ENCODE results near the gene RCCD1.
A peak's percentile ranks its signal among the peaks of the same experiment; 100 is the strongest.

Gene RCCD1

DNA sequence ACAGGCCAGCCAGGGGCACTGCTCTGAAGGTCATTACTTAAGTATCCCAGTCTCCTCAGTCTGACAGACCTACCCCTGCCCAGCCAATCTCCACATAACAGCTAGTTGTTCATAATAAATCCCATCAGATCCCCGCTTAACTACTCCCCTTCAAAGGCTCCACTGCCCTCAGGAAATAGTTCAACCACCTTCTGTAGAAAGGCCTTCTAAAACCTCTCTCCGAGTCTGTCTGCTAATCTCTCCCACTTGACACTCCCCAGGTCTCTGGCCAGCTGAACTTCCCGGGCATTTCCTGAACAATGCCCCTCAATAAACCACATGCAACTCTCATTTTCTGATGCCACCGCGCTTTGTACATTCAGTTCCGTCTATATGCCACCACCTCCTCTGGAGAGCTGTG lies 33.6 kb downstream of the RCCD1 start:
- no peak overlapping the region for H3K4me3 ChIP-seq (ENCODE audit: low read length)
- H3K9me3 ChIP-seq (ENCODE audit: control insufficient read depth, low read length) = no peaks in the 10 kb centered on the region
- peaks cover 5% of the 10 kb centered on the region for H3K4me1 ChIP-seq (ENCODE audit: control insufficient read depth, insufficient read depth, low read length)
- no peaks in the 10 kb centered on the region for H3K27me3 ChIP-seq (ENCODE audit: control insufficient read depth, insufficient read depth, low read length)
- H3K9ac ChIP-seq (ENCODE audit: low read length) = no peak overlapping the region
- no peaks in the 10 kb centered on the region for H3K36me3 ChIP-seq (ENCODE audit: control insufficient read depth, insufficient read depth, low read length)

DNA sequence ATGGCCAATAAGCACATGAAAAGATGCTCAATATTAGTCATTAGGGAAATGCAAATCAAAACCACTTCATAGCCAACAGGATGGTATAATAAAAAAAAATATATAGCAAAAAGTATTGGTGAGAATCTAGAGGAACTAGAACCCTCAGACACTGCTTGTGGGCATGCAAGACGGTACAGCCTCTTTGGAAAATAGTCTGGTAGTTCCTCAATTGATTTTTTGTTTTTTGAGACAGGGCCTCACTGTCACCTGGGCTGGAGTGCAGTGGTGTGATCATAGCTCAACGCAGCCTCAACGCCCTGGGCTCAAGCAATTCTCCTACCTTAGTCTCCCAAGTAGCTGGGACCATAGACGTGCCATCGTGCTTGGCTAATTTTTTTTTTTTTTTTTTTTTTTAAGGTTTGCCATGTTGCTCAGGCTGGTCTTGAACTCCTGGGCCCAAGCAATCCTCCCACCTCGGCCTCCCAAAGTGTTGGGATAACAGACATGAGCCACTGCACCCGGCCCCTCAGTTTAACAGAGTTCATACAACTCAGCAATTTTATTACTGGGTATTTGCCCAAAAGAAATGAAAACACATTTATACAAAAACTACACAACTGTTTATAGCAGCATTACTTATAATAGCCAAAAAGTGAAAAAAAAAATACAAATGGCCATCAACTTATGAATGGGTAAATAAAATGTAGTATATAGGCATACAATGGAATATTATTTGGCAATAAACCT lies 34.5 kb downstream of the RCCD1 start:
- H3K36me3 ChIP-seq (ENCODE audit: control insufficient read depth, insufficient read depth, low read length) = no peaks in the 10 kb centered on the region
- H3K4me3 ChIP-seq (ENCODE audit: low read length) = no peak overlapping the region

DNA sequence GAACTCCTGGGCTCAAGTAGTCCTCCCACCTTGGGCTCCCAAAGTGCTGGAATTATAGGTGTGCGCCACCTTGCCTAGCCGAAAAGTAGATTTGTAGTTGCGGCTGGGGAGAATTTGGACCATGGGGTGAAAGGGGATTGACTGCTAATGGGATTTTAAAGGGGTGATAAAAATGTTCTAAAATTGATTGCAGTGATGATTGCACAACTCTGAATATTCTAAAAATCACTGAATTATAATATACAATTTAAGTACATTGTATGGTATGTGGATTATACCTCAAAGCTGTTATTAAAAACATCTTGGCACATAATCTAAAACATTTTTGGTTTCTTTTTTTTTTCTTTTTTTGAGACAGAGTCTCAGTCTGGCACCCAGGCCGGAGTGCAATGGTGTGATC lies 35.8 kb downstream of the RCCD1 start:
- no peaks in the 10 kb centered on the region for H3K27me3 ChIP-seq (ENCODE audit: control insufficient read depth, insufficient read depth, low read length)
- H3K9me3 ChIP-seq (ENCODE audit: control insufficient read depth, low read length) = no peaks in the 10 kb centered on the region
- no peaks in the 10 kb centered on the region for H3K36me3 ChIP-seq (ENCODE audit: control insufficient read depth, insufficient read depth, low read length)
- H3K9ac ChIP-seq (ENCODE audit: low read length) = no peak overlapping the region
- H3K4me3 ChIP-seq (ENCODE audit: low read length) = no peak overlapping the region
- peaks cover 9% of the 10 kb centered on the region for H3K4me1 ChIP-seq (ENCODE audit: control insufficient read depth, insufficient read depth, low read length)

More for the DNA sequence above, 34.5 kb downstream of the RCCD1 start:
- Histone ChIP-seq H3K4me1 (ENCODE audit: control insufficient read depth, insufficient read depth, low read length) (peaks cover 5% of the 10 kb centered on the region), H3K9ac (ENCODE audit: low read length) (no peak overlapping the region), H3K27me3 (ENCODE audit: control insufficient read depth, insufficient read depth, low read length) (no peaks in the 10 kb centered on the region), H3K9me3 (ENCODE audit: control insufficient read depth, low read length) (no peaks in the 10 kb centered on the region)

DNA sequence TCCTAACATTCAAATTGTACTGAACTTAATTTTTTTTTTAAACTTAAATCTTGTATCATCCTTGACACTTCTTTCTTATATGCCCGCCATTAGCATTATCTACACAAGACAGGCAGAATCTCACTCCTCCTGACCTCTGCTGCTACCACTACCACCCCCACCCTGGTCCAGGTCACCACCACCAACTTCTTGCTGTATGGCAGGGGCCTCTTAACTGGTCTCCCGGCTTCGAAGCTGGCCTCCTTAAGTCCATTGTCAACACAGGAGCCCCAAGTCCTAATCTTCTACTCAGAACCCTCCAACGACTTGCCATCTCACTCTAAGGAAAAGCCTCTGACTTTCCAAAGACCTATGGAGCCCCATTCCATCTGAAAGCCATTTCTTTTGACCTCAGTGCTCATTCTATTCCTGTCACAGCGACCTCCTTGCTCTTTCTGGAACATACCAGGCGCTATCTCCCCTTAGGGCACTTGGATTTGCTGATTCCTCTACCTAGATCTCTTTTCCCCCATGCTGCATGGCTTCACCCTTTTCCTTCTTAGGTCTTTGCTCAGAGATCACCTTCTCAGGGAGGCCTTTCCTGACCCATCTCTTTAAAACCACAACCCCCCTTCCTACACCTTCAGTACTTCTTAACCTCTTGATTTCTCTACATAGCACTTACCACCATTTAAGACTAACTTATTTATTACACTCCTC lies 37.1 kb downstream of the RCCD1 start:
- Histone ChIP-seq H3K36me3 (ENCODE audit: control insufficient read depth, insufficient read depth, low read length) (no peaks in the 10 kb centered on the region), H3K4me1 (ENCODE audit: control insufficient read depth, insufficient read depth, low read length) (peaks cover 9% of the 10 kb centered on the region), H3K9me3 (ENCODE audit: control insufficient read depth, low read length) (no peaks in the 10 kb centered on the region), H3K9ac (ENCODE audit: low read length) (no peak overlapping the region), H3K27me3 (ENCODE audit: control insufficient read depth, insufficient read depth, low read length) (no peaks in the 10 kb centered on the region), H3K4me3 (ENCODE audit: low read length) (no peak overlapping the region)

DNA sequence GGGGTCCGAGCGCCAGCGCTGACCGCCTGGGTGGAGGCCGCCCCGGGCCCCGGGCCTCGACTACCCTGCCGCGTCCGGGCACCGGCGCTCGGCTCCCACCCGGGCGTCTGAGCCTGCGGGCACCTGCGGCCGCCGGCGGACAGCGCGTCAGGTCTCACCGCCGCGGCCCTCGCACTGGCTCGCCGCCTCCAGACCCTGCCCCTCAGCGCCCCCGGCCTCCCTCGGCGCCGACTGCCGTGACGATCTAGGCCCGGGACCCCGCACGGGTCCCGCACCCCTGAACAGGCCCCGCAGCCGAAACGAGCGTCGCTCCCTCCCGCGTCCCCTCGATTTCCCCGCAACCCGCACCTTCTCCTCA lies 39.4 kb downstream of the RCCD1 start:
- Histone ChIP-seq H3K27me3 (ENCODE audit: control insufficient read depth, insufficient read depth, low read length) (no peaks in the 10 kb centered on the region), H3K9ac (ENCODE audit: low read length) (peak overlapping the region; percentile 88), H3K9me3 (ENCODE audit: control insufficient read depth, low read length) (no peaks in the 10 kb centered on the region), H3K36me3 (ENCODE audit: control insufficient read depth, insufficient read depth, low read length) (no peaks in the 10 kb centered on the region), H3K4me3 (ENCODE audit: low read length) (peak overlapping the region; percentile 80), H3K4me1 (ENCODE audit: control insufficient read depth, insufficient read depth, low read length) (peaks cover 4% of the 10 kb centered on the region)

DNA sequence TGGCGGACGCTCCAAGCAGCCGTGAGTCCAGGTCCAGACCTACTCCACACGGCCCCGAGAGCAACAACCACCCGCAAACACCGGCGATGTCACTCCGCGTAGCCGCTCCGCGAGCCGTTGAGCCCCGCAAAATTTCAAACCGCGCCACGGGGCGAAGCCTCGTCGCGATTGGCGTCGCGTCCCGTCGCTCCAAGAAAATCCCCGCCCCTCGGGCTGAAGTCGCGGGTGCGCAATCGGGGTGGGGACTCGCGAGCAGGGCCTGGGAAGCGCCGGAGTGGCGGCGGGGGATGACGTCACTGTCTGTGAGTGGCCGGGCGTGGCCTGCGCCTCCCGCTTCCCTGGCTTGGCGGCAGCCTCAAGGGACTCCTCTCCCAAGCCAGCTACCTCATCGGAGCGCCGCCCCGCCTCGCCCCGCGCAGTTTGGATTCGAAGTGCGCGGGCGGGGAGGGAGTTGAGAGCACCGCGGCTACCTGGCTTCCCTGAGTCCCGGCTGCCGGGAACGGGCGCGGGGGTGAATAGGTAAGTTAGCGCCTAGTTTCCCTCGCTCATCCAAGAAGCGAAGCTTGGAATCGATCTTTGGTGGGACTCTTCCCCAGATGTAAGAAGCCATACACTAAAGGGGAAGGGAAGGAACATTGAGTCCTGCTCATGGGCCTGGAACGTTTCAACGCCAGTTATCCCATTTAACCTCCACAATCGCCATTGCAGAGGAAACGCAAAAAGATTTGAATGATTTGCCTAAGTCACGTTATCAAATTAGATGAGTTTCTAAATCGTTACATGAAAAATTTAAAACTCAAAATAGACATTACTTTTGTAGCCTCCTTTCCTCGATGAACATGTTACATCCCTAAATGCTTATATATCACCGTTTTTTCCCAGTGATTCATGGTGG lies 40.0 kb downstream of the RCCD1 start, which contains the start of gene PRC1:
Gene PRC1, minus strand, starts transcription at position 119 of the 895 bp plus-strand sequence. Its CDS starts 118 bp downstream, at position 1.
- H3K9ac ChIP-seq (ENCODE audit: low read length) = peak within 1 kb of the TSS; percentile 88
- H3K27me3 ChIP-seq (ENCODE audit: control insufficient read depth, insufficient read depth, low read length) = no peaks in the 10 kb centered on the region
- no peaks in the 10 kb centered on the region for H3K36me3 ChIP-seq (ENCODE audit: control insufficient read depth, insufficient read depth, low read length)

DNA sequence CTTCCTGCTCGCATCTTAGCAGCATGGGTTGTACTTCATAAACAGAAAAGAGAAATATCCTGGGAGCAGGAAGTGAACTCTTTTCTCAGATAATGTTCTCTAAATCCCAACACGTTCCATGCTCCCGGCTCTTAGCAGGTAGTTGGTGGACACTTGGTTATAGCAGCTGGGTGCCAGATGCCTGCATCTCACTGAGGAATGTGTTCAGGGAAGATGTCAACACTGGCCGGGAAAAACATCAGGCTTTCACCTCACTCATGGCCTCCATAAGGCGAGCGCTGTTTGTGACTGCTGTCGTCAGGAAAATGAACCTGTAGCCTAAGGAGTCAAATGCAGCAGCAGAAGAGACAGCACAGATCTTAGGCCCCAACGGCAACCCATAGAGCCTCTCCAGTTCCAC lies 44.1 kb downstream of the RCCD1 start:
- Histone ChIP-seq H3K9ac (ENCODE audit: low read length) (no peak overlapping the region), H3K4me3 (ENCODE audit: low read length) (no peak overlapping the region), H3K36me3 (ENCODE audit: control insufficient read depth, insufficient read depth, low read length) (no peaks in the 10 kb centered on the region), H3K4me1 (ENCODE audit: control insufficient read depth, insufficient read depth, low read length) (peaks cover 4% of the 10 kb centered on the region), H3K27me3 (ENCODE audit: control insufficient read depth, insufficient read depth, low read length) (no peaks in the 10 kb centered on the region), H3K9me3 (ENCODE audit: control insufficient read depth, low read length) (no peaks in the 10 kb centered on the region)

More for the DNA sequence above, 40.0 kb downstream of the RCCD1 start, which contains the start of gene PRC1:
- H3K4me3 ChIP-seq (ENCODE audit: low read length) = peak within 1 kb of the TSS; percentile 80
- no peaks in the 10 kb centered on the region for H3K9me3 ChIP-seq (ENCODE audit: control insufficient read depth, low read length)
- H3K4me1 ChIP-seq (ENCODE audit: control insufficient read depth, insufficient read depth, low read length) = peaks cover 4% of the 10 kb centered on the region

DNA sequence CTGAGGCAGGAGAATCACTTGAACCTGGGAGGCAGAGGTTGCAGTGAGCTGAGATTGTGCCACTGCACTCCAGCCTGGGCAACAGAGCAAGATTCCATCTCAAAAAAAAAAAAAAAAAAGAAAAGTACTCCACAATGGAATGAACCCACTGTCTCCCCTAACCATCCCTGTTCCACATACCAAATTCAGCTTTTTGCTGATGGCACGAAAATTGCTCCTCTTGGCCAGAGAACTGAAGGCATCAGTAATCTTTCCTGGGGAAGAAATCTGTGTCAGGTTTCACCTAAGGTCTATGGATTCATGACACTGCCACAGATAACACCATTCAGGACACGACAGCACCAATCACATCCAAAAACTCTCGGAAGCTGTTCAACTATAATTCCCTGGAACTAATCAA lies 46.5 kb downstream of the RCCD1 start:
- Histone ChIP-seq H3K27me3 (ENCODE audit: control insufficient read depth, insufficient read depth, low read length) (no peaks in the 10 kb centered on the region), H3K4me1 (ENCODE audit: control insufficient read depth, insufficient read depth, low read length) (no peaks in the 10 kb centered on the region), H3K9me3 (ENCODE audit: control insufficient read depth, low read length) (no peaks in the 10 kb centered on the region), H3K9ac (ENCODE audit: low read length) (no peak overlapping the region), H3K36me3 (ENCODE audit: control insufficient read depth, insufficient read depth, low read length) (no peaks in the 10 kb centered on the region), H3K4me3 (ENCODE audit: low read length) (no peak overlapping the region)

DNA sequence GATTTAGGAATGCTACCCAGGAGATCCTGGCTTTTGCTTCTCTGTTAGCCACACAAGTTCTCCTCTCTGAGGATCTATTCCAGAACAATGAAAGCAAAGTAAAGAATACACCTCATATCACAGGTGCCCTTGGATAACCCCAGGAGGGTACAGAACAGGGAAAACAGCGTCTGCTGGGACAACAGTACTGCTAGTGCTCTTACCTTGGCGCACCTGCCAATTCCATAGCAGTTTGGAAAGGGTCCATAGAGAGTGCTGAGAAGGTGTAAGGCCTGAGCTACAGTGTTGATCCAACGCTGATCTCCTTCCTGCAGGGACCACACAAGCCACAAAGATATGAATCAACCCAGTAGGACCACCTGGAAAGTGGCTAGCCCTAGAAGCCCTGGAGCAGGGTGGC lies 52.6 kb downstream of the RCCD1 start:
- H3K4me3 ChIP-seq (ENCODE audit: low read length) = no peak overlapping the region
- H3K9ac ChIP-seq (ENCODE audit: low read length) = no peak overlapping the region
- H3K4me1 ChIP-seq (ENCODE audit: control insufficient read depth, insufficient read depth, low read length) = no peaks in the 10 kb centered on the region
- no peaks in the 10 kb centered on the region for H3K36me3 ChIP-seq (ENCODE audit: control insufficient read depth, insufficient read depth, low read length)
- H3K27me3 ChIP-seq (ENCODE audit: control insufficient read depth, insufficient read depth, low read length) = no peaks in the 10 kb centered on the region
- no peaks in the 10 kb centered on the region for H3K9me3 ChIP-seq (ENCODE audit: control insufficient read depth, low read length)

All from mucosa of stomach (tissue), 1 donor.